ENCODE measurements around the gene PIP4K2A. TPM values are rescaled to one million over a fixed set of nuclear protein-coding genes. Genes with fewer than 3 reads are reported as not detected.

The PIP4K2A gene
- total RNA-seq, 2 experiments from 2014 or later = 119 to 127 TPM

DNA sequence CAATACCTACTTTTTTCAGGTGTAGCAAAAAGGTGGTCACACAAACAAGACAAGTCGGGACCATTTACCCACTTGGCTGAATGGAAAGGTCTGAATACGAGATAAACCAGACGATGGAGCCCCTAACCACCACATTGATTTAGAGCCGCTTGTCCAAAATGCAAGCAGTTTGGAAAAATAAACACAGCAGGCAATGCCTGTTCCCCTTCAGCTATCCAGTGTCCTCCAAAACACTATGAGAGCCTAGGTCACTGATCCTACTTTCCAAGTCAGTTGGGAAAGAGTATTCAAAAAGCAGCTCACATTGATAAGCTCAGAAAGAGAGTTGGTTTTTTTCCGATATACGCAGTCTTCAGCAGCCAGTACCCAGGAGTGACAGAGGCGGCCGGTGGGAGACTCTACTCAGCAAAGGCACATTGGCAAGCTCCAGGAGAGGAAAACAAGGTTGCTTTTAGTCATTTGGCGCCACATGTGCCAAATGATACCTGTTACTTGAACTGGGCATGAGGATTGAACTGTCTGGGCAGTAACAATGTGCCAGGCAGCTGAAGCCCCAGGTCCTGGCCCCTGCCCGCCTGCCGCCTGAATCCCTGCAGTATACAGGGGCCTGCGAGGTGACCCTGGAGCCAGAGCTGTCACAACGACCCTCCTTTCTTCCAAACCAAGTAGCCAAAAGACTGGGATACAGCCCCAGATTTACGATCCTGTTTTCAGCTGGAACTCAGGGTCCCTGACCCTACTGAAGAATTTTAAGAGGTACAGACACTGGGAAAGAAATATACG is 109.8 kb downstream of the PIP4K2A start:
- ChIA-PET POLR2A (no interaction called here), CTCF (interaction anchor here (0.6 to 1.8 kb wide), 6 partner anchors 13 to 48 kb away, joined by 3 to 6 read pairs (median 3); no protein-coding TSS in a partner anchor)

- CTCF ChIA-PET = no interaction called here
Measured at GRCh38 chr10:22603581-22603980, 110.8 kb downstream of the PIP4K2A start.

GRCh38 chr10:22601618-22602017 is 112.8 kb downstream of the PIP4K2A start:
- ChIA-PET POLR2A (interaction anchor here (0.7 to 1.0 kb wide), 2 partner anchors 14 to 112 kb away, joined by 3 read pairs; no protein-coding TSS in a partner anchor), CTCF (interaction anchor here (1.2 kb wide), 1 partner anchor 15 kb away, joined by 3 read pairs; no protein-coding TSS in a partner anchor)

More at GRCh38 chr10:22603581-22603980, 110.8 kb downstream of the PIP4K2A start:
- POLR2A ChIA-PET = no interaction called here

DNA sequence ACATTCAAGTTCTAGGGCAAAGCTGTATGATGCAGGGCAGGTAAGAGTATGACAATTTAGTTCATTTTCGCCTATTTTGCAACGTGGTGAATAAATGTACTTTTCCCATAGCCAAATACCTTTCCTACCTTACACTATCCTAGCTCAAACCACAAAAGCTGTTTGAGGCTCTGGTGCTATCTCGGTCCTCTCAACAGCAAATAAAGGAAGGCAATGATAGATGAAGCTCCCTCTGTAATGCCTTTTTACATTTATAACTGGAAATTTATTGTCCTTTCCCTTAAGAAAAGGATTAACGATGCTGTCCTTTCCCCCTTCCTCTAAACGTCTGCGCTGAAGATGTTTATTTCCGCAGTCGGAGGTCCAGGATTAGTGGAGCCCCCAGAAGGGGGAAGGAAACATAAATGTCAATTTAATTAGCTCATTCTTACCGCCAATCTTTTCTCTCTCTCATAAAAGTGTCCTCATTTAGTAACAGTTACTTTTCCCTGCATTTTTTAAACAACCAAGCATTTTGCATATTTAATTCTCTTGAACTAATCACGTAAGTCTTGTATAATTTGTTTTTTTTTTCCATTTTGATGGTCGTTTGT is 114.6 kb downstream of the PIP4K2A start:
- POLR2A ChIA-PET = no interaction called here

DNA sequence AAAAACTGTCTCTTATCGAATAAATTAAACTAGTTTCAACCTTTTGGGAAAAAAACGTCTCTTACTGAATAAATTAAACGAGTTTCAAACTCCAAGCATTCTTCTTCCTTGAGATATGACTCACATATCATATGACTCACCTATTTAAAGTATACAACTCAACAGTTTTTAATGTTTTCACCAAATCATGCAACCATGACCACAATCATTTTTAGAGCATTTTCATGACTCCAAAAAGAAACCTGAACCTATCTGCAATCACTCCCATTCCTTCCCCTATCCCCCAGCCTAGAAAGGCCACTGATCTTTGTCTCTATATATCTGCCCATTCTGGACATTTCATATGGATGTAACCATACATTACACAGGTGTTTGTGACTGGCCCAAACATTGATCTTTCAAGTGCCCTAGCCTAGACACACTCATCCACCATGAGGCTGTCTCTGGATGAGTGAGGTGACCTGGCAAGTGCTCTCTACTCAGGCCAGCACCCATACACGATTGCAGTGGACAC is 115.3 kb downstream of the PIP4K2A start:
- POLR2A ChIA-PET = no interaction called here

More for the DNA sequence above, 114.6 kb downstream of the PIP4K2A start:
- CTCF ChIA-PET = interaction anchor here (1.9 kb wide), 1 partner anchor 12 kb away, joined by 11 read pairs; no protein-coding TSS in a partner anchor

GRCh38 chr10:22598478-22598877 is 115.9 kb downstream of the PIP4K2A start:
- ChIA-PET POLR2A (no interaction called here), CTCF (no interaction called here)

More for the DNA sequence above, 115.3 kb downstream of the PIP4K2A start:
- CTCF ChIA-PET = interaction anchor here (1.9 kb wide), 1 partner anchor 12 kb away, joined by 11 read pairs; no protein-coding TSS in a partner anchor

GRCh38 chr10:22597138-22597537 is 117.2 kb downstream of the PIP4K2A start:
- POLR2A ChIA-PET = no interaction called here
- CTCF ChIA-PET = interaction anchor here (1.1 to 1.3 kb wide), 3 partner anchors 14 to 26 kb away, joined by 3 to 4 read pairs (median 3); no protein-coding TSS in a partner anchor

DNA sequence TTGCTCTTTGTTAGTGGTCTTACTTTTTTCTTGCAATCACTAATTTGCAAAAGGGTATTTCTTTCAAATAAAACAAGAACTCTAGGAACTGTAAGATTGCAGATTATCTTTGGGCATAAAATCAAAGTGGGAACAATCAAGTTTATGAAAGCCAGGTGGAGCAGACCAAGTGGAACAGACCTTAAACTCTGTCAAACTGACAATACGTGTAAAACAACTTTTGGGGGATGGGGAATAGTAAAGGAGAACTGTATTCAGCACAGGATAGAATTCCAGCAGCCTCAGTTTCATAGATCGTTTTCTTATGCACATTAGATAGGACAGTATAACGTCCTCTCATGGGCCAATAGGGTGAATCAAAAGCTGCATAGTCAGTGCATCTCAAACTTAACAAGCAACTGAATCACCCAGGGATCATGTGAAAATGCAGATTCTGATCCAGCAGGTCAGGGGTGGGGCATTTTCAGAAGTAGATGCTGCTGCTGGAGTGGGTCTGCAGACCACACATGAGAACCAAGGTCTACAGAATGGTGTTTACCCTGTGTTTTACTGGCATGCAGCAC is 120.7 kb downstream of the PIP4K2A start:
- POLR2A ChIA-PET = no interaction called here

GRCh38 chr10:22593026-22593425 is 121.4 kb downstream of the PIP4K2A start:
- ChIA-PET CTCF (no interaction called here), POLR2A (no interaction called here)

More for the DNA sequence above, 120.7 kb downstream of the PIP4K2A start:
- CTCF ChIA-PET = no interaction called here

DNA sequence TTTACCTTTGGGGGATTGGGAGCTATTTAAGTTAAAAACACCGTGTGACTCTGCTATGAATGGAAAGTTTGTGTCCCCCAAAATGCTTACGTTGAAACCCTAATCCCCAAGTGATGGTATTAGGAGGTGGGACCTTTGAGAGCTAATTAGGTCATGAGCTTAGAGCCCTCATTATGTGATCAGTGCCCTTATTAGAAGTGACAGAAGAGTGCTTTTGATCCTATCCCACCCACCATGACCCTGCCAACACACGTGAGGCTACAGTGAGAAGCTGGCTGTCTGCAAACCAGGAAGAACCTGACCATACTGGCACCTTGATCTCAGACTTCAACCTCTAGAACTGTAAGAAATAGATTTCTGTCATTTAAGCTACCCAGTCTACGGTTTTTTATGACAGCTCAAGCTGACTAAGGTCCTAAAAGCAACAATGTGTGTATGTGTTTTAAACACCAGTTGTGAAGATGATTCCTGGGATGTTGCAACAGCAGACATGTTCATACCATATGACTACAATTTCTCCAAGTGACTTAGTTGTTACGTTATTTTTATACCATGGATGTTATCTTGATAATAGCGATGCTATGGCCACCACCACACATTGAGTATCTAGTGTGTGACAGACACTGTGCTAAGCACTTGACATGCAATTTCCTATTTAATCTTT is 124.4 kb downstream of the PIP4K2A start:
- CTCF ChIA-PET = interaction anchor here (3.9 kb wide), 1 partner anchor 15 kb away, joined by 14 read pairs; no protein-coding TSS in a partner anchor
- POLR2A ChIA-PET = interaction anchor here (0.8 kb wide), 1 partner anchor 29 kb away, joined by 3 read pairs; no protein-coding TSS in a partner anchor

DNA sequence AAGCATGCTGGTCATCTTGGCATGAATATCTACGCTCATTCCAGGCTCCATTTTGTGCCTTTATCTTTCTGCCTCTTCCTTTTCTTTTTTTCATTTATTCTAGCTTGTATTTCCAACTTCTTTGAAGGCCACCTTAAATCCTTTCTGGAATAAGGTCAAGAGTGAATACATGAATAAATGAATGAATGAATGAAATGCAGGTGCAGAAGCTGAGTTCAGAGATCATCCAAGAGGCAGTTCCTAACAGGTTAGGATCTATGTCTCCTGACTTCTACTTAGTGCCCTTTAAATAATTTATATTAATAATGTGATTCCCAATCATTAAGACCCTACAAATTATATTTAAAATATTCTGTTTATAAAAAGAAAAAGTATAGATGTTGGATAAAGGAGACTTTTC is 125.9 kb downstream of the PIP4K2A start:
- ChIA-PET CTCF (interaction anchor here (3.9 kb wide), 1 partner anchor 13 kb away, joined by 14 read pairs; no protein-coding TSS in a partner anchor), POLR2A (no interaction called here)

DNA sequence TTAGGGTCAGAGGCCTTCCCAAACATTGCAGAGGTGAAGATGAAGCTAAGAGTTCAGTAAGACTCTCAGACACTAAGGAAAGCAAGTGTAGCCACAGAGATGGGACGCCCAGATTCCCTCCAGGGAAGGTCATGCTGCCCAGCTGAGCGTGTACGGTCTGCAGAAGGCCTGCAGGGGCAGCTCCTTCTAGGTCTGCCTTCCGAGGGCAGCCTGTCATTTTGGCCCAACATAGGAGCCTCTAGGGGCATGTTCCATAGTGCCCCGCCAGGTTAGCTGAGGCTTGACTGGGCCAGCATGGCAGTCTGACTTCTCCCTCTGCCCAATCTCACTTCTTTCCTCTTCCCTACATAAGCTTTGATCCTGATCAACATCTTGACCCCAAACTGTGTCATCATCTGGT is 130.7 kb downstream of the PIP4K2A start:
- POLR2A ChIA-PET = no interaction called here

DNA sequence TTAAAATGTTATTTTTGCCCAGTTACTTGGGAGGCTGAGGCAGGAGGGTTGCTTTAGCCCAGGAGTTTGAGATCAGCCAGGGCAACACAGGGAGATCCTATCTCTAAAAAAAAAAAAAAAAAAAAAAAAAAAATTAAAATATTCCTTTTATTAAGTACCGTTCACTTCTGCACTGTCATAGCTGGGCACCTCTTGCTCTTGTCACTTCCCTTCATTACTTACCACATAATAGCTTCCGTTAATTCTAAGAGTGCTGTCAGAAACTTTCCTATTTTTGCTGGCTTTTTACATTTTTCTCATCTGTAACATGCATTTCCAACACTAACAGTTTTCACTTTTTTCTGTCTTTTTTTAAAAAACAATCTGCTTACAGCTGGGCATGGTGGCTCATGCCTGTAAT is 132.9 kb downstream of the PIP4K2A start:
- ChIA-PET POLR2A (interaction anchor here (0.7 kb wide), 1 partner anchor 265 kb away, joined by 4 read pairs; the partner anchor contains the start of gene COMMD3), CTCF (interaction anchor here (0.6 kb wide), 1 partner anchor 8 kb away, joined by 3 read pairs; no protein-coding TSS in a partner anchor)

More for the DNA sequence above, 130.7 kb downstream of the PIP4K2A start:
- CTCF ChIA-PET = interaction anchor here (1.0 to 3.4 kb wide), 2 partner anchors 9 to 13 kb away, joined by 3 to 18 read pairs; no protein-coding TSS in a partner anchor

DNA sequence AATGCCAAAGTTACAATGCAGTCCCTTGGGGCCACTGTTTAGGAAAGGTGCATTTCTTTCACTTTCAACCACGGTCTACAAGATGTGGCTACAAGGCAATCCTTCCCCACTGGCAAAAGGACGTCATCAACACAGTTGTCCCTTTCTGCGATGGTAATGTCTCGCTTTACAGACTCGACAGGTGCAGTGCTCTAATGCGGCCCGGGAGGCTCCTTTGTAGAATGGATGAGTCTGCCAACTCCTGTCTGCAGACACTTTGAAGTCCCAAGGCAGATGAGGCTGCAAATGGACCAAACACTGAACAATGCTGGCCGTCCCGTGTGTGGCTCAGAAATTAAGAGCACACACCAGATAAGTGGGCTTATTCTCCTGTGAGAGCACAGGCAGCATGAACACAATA is 133.7 kb downstream of the PIP4K2A start:
- ChIA-PET CTCF (no interaction called here), POLR2A (no interaction called here)

- POLR2A ChIA-PET = no interaction called here
- CTCF ChIA-PET = no interaction called here
Measured at GRCh38 chr10:22579826-22580225, 134.6 kb downstream of the PIP4K2A start.

GRCh38 chr10:22573820-22574569 is 140.4 kb downstream of the PIP4K2A start:
- ChIA-PET CTCF (interaction anchor here (0.6 to 4.4 kb wide), 17 partner anchors 9 to 414 kb away, joined by 3 to 18 read pairs (median 3); partner anchors contain the start of gene COMMD3), POLR2A (no interaction called here)

DNA sequence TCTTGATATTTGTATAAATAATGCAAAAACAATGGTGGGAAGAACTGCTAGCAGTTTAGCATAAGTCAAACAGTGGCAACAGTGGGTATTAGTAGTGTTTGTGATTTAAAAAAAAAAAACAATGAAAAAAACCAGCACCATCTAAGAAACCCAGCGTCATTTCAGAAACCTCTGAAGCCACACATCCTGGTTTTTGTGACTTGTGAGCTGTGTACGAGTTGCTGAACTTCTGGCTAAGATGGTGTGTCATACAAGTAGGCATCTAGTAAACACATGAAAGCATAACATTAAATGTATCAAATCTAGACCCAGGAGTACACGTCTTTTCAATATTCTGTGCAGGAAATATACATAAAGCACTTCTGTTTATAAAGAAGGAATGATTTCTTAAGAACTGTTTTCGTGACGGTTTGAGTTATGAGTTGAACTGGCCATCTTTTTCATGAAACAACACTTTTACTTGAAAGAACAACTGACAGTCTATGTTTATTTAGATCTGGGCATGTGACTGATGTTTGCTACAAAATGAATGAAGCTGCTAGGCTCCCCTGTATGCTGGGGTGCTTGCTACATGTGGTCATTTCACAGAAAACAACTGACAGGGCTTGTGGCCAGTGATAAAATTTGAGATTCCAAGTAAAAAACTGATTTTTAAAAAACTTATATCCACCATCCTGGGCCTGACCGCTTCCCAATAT is 143.5 kb downstream of the PIP4K2A start:
- CTCF ChIA-PET = interaction anchor here (1.3 to 1.5 kb wide), 2 partner anchors 25 to 419 kb away, joined by 4 to 7 read pairs; no protein-coding TSS in a partner anchor

GRCh38 chr10:22570234-22570633 is 144.1 kb downstream of the PIP4K2A start:
- POLR2A ChIA-PET = no interaction called here
- CTCF ChIA-PET = interaction anchor here (1.3 to 1.5 kb wide), 2 partner anchors 26 to 419 kb away, joined by 4 to 7 read pairs; no protein-coding TSS in a partner anchor

More for the DNA sequence above, 143.5 kb downstream of the PIP4K2A start:
- POLR2A ChIA-PET = interaction anchor here (0.5 to 1.4 kb wide), 3 partner anchors 35 to 65 kb away, joined by 3 to 5 read pairs (median 4); no protein-coding TSS in a partner anchor

All from activated CD8-positive, alpha-beta memory T cell treated with anti-CD3 and anti-CD28 coated beads for 36 hours (primary cell).